ENCODE measurements around the gene A2ML1.
"Not testable (repeated sequence)": the region's sequence is repeated elsewhere in the genome, so short reads cannot be mapped to it uniquely, and the experiment has no call there.

A2ML1 gene

DNA sequence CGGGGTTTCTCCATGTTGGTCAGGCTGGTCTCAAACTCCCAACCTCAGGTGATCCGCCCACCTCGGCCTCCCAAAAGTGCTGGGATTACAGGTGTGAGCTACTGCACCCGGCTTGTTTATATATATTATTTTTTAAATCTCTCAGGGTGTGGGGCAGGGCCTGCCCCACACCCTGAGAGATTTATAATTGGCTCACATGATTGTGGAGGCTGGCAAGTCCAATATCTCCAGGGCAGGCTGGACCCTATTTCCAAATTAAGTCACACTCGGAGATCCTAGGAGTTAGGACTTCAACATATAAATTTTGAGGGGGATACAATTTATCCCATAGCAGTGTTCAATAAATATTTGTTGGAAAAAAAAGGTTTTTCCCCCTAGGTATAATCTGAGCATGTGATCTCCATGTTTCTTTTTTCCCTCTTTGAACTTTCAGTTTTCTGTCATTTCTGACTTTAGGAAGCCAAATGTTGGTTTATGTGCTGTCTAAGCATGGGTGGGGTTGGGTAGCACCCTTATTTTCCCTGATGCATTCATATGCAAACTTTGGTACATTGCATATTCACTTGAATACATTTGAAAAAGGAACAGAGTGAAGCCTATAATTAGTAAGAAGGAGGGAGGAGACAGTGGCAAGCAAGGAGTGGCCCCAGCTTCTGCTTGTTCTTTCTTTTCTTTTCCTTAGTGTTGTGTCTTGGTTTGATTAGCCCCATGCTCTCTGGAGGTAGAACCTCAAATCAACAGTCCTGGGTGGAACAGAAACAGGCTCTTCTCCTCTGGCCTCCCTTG is 8.7 kb upstream of the A2ML1 start:
- CTCF ChIA-PET = no interaction called here
- POLR2A ChIA-PET (ENCODE audit: low non-redundant PET) = no interaction called here
- TF ChIP-seq, protein P1, sequence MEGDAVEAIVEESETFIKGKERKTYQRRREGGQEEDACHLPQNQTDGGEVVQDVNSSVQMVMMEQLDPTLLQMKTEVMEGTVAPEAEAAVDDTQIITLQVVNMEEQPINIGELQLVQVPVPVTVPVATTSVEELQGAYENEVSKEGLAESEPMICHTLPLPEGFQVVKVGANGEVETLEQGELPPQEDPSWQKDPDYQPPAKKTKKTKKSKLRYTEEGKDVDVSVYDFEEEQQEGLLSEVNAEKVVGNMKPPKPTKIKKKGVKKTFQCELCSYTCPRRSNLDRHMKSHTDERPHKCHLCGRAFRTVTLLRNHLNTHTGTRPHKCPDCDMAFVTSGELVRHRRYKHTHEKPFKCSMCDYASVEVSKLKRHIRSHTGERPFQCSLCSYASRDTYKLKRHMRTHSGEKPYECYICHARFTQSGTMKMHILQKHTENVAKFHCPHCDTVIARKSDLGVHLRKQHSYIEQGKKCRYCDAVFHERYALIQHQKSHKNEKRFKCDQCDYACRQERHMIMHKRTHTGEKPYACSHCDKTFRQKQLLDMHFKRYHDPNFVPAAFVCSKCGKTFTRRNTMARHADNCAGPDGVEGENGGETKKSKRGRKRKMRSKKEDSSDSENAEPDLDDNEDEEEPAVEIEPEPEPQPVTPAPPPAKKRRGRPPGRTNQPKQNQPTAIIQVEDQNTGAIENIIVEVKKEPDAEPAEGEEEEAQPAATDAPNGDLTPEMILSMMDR (conservative IDR thresholded peaks at IDR 0.05; ENCODE audit: low read depth) = no peak
- H3K27ac ChIP-seq = no peak overlapping the region
- no peak for DNase-seq (ENCODE audit: low spot score)

DNA sequence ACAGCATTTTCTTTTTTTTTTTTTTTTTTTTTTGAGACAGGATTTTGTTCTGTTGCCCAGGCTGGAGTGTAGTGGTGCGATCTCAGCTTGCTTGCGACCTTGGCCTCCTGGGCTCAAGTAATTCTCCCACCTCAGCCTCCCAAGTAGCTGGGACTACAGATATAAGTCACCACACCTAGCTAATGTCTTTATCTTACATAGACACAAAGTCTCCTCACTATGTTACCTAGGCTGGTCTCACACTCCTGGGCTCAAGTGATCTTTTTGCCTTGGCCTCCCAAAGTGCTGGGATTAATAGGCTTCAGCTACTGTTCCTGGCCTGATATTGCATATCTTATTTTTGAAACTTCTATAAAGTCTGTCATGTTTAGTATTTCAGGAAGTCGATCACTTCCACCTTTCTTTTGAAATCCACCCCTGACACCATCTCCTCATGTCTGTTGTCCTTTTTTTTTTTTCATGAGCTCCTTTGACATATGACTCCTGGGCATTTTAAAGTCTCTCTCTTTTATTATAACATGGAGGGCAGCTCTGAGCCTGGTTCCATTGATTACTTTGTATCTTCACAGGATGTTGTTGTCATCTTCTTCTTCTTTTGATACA is 5.9 kb upstream of the A2ML1 start:
- POLR2A ChIA-PET (ENCODE audit: low non-redundant PET) = interaction anchor here (0.6 kb wide), 1 partner anchor 590 kb away, joined by 4 read pairs; no protein-coding TSS in a partner anchor
- CTCF ChIA-PET = interaction anchor here (0.5 kb wide), 1 partner anchor 941 kb away, joined by 5 read pairs; no protein-coding TSS in a partner anchor
- no peak overlapping the region for H3K27ac ChIP-seq
- DNase-seq (ENCODE audit: low spot score) = no peak
- TF ChIP-seq, protein P1 (conservative IDR thresholded peaks at IDR 0.05; ENCODE audit: low read depth) = no peak

DNA sequence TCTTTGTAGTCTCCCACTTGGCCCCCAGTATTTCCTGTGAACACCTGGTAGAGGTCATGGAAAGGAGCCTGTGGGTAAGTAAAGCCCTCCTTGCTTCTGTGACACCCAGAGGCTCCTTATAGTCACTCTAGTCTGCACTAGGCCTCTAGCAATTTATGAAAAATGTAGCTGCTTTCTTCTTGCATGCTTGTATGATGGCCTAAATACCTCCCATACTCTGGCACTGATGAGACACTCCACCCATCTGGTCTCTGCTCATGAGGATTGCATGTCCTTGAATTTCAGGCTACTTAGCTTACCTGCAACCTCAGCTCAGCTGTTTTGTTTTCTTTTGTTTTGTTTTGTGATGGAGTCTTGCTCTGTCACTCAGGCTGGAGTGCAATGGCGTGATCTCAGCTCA is 4.6 kb upstream of the A2ML1 start:
- no peak for DNase-seq (ENCODE audit: low spot score)
- CTCF ChIA-PET = no interaction called here
- POLR2A ChIA-PET (ENCODE audit: low non-redundant PET) = interaction anchor here (0.6 kb wide), 1 partner anchor 82 kb away, joined by 3 read pairs; no protein-coding TSS in a partner anchor
- no peak overlapping the region for H3K27ac ChIP-seq
- TF ChIP-seq, protein P1 (conservative IDR thresholded peaks at IDR 0.05; ENCODE audit: low read depth) = no peak

DNA sequence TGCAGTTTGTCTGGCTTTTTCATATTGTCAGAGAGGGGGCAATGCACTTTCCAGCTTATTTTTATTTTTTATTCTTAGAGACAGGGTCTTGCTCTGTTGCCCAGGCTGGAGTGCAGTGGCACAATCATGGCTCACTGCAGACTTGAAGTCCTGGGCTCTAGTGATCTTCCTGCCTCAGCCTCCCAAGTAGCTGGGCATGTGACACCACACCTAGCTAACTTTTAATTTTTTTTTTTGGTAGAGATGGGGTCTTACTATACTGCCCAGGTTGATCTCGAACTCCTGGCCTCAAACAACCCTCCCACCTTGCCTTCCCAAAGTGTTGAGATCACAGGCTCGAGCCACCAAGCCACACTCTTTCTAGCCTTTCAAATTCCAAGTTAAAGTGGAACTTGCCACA is 3.9 kb upstream of the A2ML1 start:
- CTCF ChIA-PET = no interaction called here
- TF ChIP-seq, protein P1 (conservative IDR thresholded peaks at IDR 0.05; ENCODE audit: low read depth) = no peak
- no peak for DNase-seq (ENCODE audit: low spot score)
- POLR2A ChIA-PET (ENCODE audit: low non-redundant PET) = interaction anchor here (0.6 kb wide), 1 partner anchor 82 kb away, joined by 3 read pairs; no protein-coding TSS in a partner anchor
- no peak overlapping the region for H3K27ac ChIP-seq

DNA sequence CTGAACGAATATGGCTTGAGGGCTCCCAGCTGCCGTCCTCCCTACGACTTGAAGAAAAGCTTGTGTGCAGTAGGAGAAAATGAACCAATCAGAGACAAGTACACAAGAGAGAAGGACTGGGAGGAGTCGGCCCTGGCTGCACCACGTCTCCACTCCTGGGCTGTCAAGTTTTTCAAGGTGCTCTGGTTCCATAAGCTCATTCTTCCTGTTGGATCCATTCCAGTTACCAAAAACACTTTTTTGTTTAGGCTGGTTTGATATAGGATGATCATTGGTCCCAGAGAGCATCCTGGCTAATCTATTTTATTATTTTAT is 2.8 kb upstream of the A2ML1 start:
- ChIA-PET POLR2A (ENCODE audit: low non-redundant PET) (no interaction called here), CTCF (no interaction called here)
- no peak overlapping the region for H3K27ac ChIP-seq
- TF ChIP-seq, protein P1 (conservative IDR thresholded peaks at IDR 0.05; ENCODE audit: low read depth) = no peak
- no peak for DNase-seq (ENCODE audit: low spot score)

DNA sequence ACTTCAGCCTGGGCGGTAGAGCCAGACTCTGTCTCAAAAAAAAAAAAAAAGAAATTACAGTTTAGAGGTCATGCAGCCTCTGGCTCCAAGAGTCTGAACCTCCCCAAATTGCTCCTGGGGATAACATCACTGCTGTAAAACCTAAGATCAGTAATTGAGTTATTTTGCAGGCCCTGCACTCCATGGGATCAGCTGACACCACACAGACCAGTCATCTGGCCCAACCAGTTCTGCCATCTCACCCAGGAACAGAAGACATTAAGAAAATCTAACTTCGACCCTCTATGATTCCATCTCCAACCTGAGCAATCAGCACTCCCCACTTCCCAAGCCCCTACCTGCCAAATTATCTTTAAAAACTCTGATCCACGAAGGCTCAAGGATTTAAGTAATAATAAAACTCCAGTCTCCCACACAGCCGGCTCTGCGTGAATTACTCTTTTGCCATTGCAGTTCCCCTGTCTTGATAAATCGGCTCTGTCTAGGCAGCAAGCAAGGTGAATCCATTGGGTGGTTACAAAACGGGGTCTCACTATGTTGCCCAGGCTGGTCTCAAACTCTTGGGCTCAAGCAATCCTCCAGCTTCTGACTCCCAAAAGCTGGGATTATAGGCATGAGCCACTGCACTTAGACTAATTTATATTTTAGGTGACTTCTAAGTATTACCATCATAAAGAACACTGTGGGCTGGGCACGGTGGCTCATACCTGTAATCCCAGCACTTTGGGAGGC is 1.6 kb upstream of the A2ML1 start:
- CTCF ChIA-PET; POLR2A ChIA-PET (ENCODE audit: low non-redundant PET); H3K27ac ChIP-seq; DNase-seq (ENCODE audit: low spot score): not testable (repeated sequence)
